ENCODE measurements around the gene PCDHB9.
"Not testable (repeated sequence)": the region's sequence is repeated elsewhere in the genome, so short reads cannot be mapped to it uniquely, and the experiment has no call there.

PCDHB9 gene

DNA sequence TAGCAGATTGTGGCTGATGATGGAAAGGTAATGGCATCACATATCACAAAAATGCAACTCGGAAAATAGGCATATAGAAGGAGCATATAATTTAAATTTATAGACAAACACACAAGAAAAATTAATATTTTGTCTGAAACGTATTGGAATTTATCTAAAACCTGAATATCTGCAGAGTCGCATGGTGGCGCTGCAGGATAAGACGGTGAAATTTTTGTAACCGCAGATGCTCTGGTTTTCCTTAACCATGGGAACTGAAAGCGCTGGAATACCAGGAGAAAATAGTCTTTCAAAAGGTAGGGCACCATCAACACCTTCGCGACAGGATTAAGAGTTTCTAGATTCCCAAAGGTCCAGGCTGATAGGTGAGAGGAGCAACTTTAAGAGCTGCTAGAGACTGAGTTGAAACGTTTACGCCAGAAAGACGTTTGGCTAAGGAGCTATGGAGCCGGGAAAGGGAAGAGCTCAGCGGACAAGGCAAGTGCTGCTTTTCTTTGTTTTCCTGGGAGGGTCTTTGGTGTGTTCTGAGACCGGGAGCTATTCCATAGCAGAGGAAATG is 47.2 kb downstream of the PCDHB9 start:
- Histone ChIP-seq H3K4me1 (ENCODE audit: insufficient read depth, low read length) (no peaks in the 10 kb centered on the region), H2AFZ (ENCODE audit: low read depth, low read length) (no peak overlapping the region), H3K4me3 (ENCODE audit: low read depth in 1 of 2, low read length in 2 of 2) (no peak overlapping the region), H3K79me2 (ENCODE audit: insufficient read depth, low read length) (no peaks in the 10 kb centered on the region), H3K27me3 (ENCODE audit: insufficient read depth, low read length, poor library complexity) (no peaks in the 10 kb centered on the region), H3K4me2 (ENCODE audit: insufficient read depth, low read length) (no peak overlapping the region), H4K20me1 (ENCODE audit: insufficient read depth, low read length) (no peaks in the 10 kb centered on the region), H3K9ac (ENCODE audit: low read depth, low read length) (no peak overlapping the region), H3K36me3 (ENCODE audit: insufficient read depth, low read length) (no peaks in the 10 kb centered on the region), H3K27ac (ENCODE audit: low read length) (no peak overlapping the region), H3K9me3 (ENCODE audit: insufficient read depth, low read length, severe bottlenecking) (peaks cover 3% of the 10 kb centered on the region)
- TF ChIP-seq EZH2 (IDR thresholded peaks at IDR 0.05; ENCODE audit: borderline replicate concordance, low read depth, low read length, severe bottlenecking) (no peak), CTCF (IDR thresholded peaks at IDR 0.05; ENCODE audit: borderline replicate concordance, extremely low read depth, low read length, poor library complexity, severe bottlenecking) (no peak)
- ATAC-seq (ENCODE audit: insufficient read depth, low read depth) (no peak), DNase-seq (no peak)

DNA sequence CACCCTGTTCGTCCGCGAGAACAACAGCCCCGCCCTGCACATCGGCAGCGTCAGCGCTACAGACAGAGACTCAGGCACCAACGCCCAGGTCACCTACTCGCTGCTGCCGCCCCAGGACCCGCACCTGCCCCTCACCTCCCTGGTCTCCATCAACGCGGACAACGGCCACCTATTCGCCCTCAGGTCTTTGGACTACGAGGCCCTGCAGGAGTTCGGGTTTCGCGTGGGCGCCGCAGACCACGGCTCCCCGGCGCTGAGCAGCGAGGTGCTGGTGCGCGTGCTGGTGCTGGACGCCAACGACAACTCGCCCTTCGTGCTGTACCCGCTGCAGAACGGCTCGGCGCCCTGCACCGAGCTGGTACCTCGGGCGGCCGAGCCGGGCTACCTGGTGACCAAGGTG is 49.0 kb downstream of the PCDHB9 start:
- ATAC-seq (ENCODE audit: insufficient read depth, low read depth); H3K4me1 ChIP-seq (ENCODE audit: insufficient read depth, low read length); H2AFZ ChIP-seq (ENCODE audit: low read depth, low read length); H3K79me2 ChIP-seq (ENCODE audit: insufficient read depth, low read length); H3K27ac ChIP-seq (ENCODE audit: low read length); H3K4me2 ChIP-seq (ENCODE audit: insufficient read depth, low read length); H4K20me1 ChIP-seq (ENCODE audit: insufficient read depth, low read length); H3K4me3 ChIP-seq (ENCODE audit: low read depth in 1 of 2, low read length in 2 of 2); H3K36me3 ChIP-seq (ENCODE audit: insufficient read depth, low read length); H3K9me3 ChIP-seq (ENCODE audit: insufficient read depth, low read length, severe bottlenecking); H3K9ac ChIP-seq (ENCODE audit: low read depth, low read length); DNase-seq; H3K27me3 ChIP-seq (ENCODE audit: insufficient read depth, low read length, poor library complexity): not testable (repeated sequence)

- Histone ChIP-seq H3K9me3 (ENCODE audit: insufficient read depth, low read length, severe bottlenecking) (peaks cover 2% of the 10 kb centered on the region), H4K20me1 (ENCODE audit: insufficient read depth, low read length) (no peaks in the 10 kb centered on the region), H3K4me3 (ENCODE audit: low read depth in 1 of 2, low read length in 2 of 2) (no peak overlapping the region), H3K79me2 (ENCODE audit: insufficient read depth, low read length) (no peaks in the 10 kb centered on the region), H2AFZ (ENCODE audit: low read depth, low read length) (no peak overlapping the region), H3K4me2 (ENCODE audit: insufficient read depth, low read length) (no peak overlapping the region), H3K9ac (ENCODE audit: low read depth, low read length) (no peak overlapping the region), H3K4me1 (ENCODE audit: insufficient read depth, low read length) (no peaks in the 10 kb centered on the region), H3K27ac (ENCODE audit: low read length) (no peak overlapping the region), H3K36me3 (ENCODE audit: insufficient read depth, low read length) (no peaks in the 10 kb centered on the region), H3K27me3 (ENCODE audit: insufficient read depth, low read length, poor library complexity) (no peaks in the 10 kb centered on the region)
- TF ChIP-seq EZH2 (IDR thresholded peaks at IDR 0.05; ENCODE audit: borderline replicate concordance, low read depth, low read length, severe bottlenecking) (no peak), CTCF (IDR thresholded peaks at IDR 0.05; ENCODE audit: borderline replicate concordance, extremely low read depth, low read length, poor library complexity, severe bottlenecking) (no peak)
- no peak for ATAC-seq (ENCODE audit: insufficient read depth, low read depth)
- DNase-seq: no peak
Measured at GRCh38 chr5:141236516-141237313, 49.8 kb downstream of the PCDHB9 start.

Measured in DND-41 (cell line).